ENCODE measurements around the gene EXD2.

The EXD2 gene

GRCh38 chr14:69244946-69245345 lies 53.6 kb downstream of the EXD2 start:
- Histone ChIP-seq H3K27me3 (replicated peaks; ENCODE audit: control insufficient read depth, insufficient read depth, low read length, poor library complexity, severe bottlenecking) (no peaks in the 10 kb centered on the region), H3K9me3 (ENCODE audit: control insufficient read depth, low read length) (no peaks in the 10 kb centered on the region), H3K27ac (ENCODE audit: insufficient read depth, low read length, poor library complexity, severe bottlenecking) (no peak overlapping the region), H3K4me3 (ENCODE audit: insufficient read depth, low read depth, low read length, poor library complexity, severe bottlenecking) (no peak overlapping the region), H3K4me1 (ENCODE audit: control insufficient read depth, insufficient read depth, low read length, poor library complexity, severe bottlenecking) (no peaks in the 10 kb centered on the region), H3K36me3 (ENCODE audit: control insufficient read depth, insufficient read depth, low read length) (peaks cover 5% of the 10 kb centered on the region)
- DNase-seq, result no peak

GRCh38 chr14:69246331-69246730 lies 55.0 kb downstream of the EXD2 start:
- Histone ChIP-seq H3K4me1 (ENCODE audit: control insufficient read depth, insufficient read depth, low read length, poor library complexity, severe bottlenecking) (no peaks in the 10 kb centered on the region), H3K9me3 (ENCODE audit: control insufficient read depth, low read length) (no peaks in the 10 kb centered on the region), H3K27ac (ENCODE audit: insufficient read depth, low read length, poor library complexity, severe bottlenecking) (no peak overlapping the region), H3K4me3 (ENCODE audit: insufficient read depth, low read depth, low read length, poor library complexity, severe bottlenecking) (no peak overlapping the region), H3K36me3 (ENCODE audit: control insufficient read depth, insufficient read depth, low read length) (no peaks in the 10 kb centered on the region), H3K27me3 (replicated peaks; ENCODE audit: control insufficient read depth, insufficient read depth, low read length, poor library complexity, severe bottlenecking) (no peaks in the 10 kb centered on the region)
- no peak for DNase-seq

GRCh38 chr14:69247676-69248440 lies 56.6 kb downstream of the EXD2 start:
- Histone ChIP-seq H3K27ac (ENCODE audit: insufficient read depth, low read length, poor library complexity, severe bottlenecking) (no peak overlapping the region), H3K4me3 (ENCODE audit: insufficient read depth, low read depth, low read length, poor library complexity, severe bottlenecking) (no peak overlapping the region), H3K36me3 (ENCODE audit: control insufficient read depth, insufficient read depth, low read length) (no peaks in the 10 kb centered on the region), H3K27me3 (replicated peaks; ENCODE audit: control insufficient read depth, insufficient read depth, low read length, poor library complexity, severe bottlenecking) (no peaks in the 10 kb centered on the region), H3K9me3 (ENCODE audit: control insufficient read depth, low read length) (no peaks in the 10 kb centered on the region), H3K4me1 (ENCODE audit: control insufficient read depth, insufficient read depth, low read length, poor library complexity, severe bottlenecking) (no peaks in the 10 kb centered on the region)
- DNase-seq, result no peak

GRCh38 chr14:69249603-69250002 lies 58.3 kb downstream of the EXD2 start:
- H3K4me3 ChIP-seq (ENCODE audit: insufficient read depth, low read depth, low read length, poor library complexity, severe bottlenecking), result no peak overlapping the region

GRCh38 chr14:69252851-69253250 lies 61.6 kb downstream of the EXD2 start:
- no peaks in the 10 kb centered on the region for H3K27me3 ChIP-seq (replicated peaks; ENCODE audit: control insufficient read depth, insufficient read depth, low read length, poor library complexity, severe bottlenecking)
- H3K4me3 ChIP-seq (ENCODE audit: insufficient read depth, low read depth, low read length, poor library complexity, severe bottlenecking), result no peak overlapping the region
- no peaks in the 10 kb centered on the region for H3K36me3 ChIP-seq (ENCODE audit: control insufficient read depth, insufficient read depth, low read length)
- no peak overlapping the region for H3K27ac ChIP-seq (ENCODE audit: insufficient read depth, low read length, poor library complexity, severe bottlenecking)
- DNase-seq, result no peak
- no peaks in the 10 kb centered on the region for H3K4me1 ChIP-seq (ENCODE audit: control insufficient read depth, insufficient read depth, low read length, poor library complexity, severe bottlenecking)
- H3K9me3 ChIP-seq (ENCODE audit: control insufficient read depth, low read length), result no peaks in the 10 kb centered on the region

More at GRCh38 chr14:69249603-69250002, 58.3 kb downstream of the EXD2 start:
- no peaks in the 10 kb centered on the region for H3K36me3 ChIP-seq (ENCODE audit: control insufficient read depth, insufficient read depth, low read length)
- DNase-seq, result no peak
- H3K27me3 ChIP-seq (replicated peaks; ENCODE audit: control insufficient read depth, insufficient read depth, low read length, poor library complexity, severe bottlenecking), result no peaks in the 10 kb centered on the region
- no peaks in the 10 kb centered on the region for H3K4me1 ChIP-seq (ENCODE audit: control insufficient read depth, insufficient read depth, low read length, poor library complexity, severe bottlenecking)
- no peak overlapping the region for H3K27ac ChIP-seq (ENCODE audit: insufficient read depth, low read length, poor library complexity, severe bottlenecking)
- no peaks in the 10 kb centered on the region for H3K9me3 ChIP-seq (ENCODE audit: control insufficient read depth, low read length)

- no peaks in the 10 kb centered on the region for H3K9me3 ChIP-seq (ENCODE audit: control insufficient read depth, low read length)
- H3K36me3 ChIP-seq (ENCODE audit: control insufficient read depth, insufficient read depth, low read length), result no peaks in the 10 kb centered on the region
- H3K4me1 ChIP-seq (ENCODE audit: control insufficient read depth, insufficient read depth, low read length, poor library complexity, severe bottlenecking), result peaks cover 9% of the 10 kb centered on the region
- DNase-seq, result no peak
- H3K27me3 ChIP-seq (replicated peaks; ENCODE audit: control insufficient read depth, insufficient read depth, low read length, poor library complexity, severe bottlenecking), result peaks cover 43% of the 10 kb centered on the region
- no peak overlapping the region for H3K4me3 ChIP-seq (ENCODE audit: insufficient read depth, low read depth, low read length, poor library complexity, severe bottlenecking)
- H3K27ac ChIP-seq (ENCODE audit: insufficient read depth, low read length, poor library complexity, severe bottlenecking), result no peak overlapping the region
Measured at GRCh38 chr14:69259168-69259526, 67.8 kb downstream of the EXD2 start.

GRCh38 chr14:69259527-69260189 lies 68.4 kb downstream of the EXD2 start, which contains the start of gene GALNT16:
GALNT16 (plus strand) TSS chr14:69260158; CDS start chr14:69260291, 133 bp downstream.
- DNase-seq, result no peak
- Histone ChIP-seq H3K4me3 (ENCODE audit: insufficient read depth, low read depth, low read length, poor library complexity, severe bottlenecking) (peak within 1 kb of the TSS; percentile 32), H3K36me3 (ENCODE audit: control insufficient read depth, insufficient read depth, low read length) (no peaks in the 10 kb centered on the region), H3K27ac (ENCODE audit: insufficient read depth, low read length, poor library complexity, severe bottlenecking) (no peak within 1 kb of the TSS), H3K9me3 (ENCODE audit: control insufficient read depth, low read length) (no peaks in the 10 kb centered on the region), H3K27me3 (replicated peaks; ENCODE audit: control insufficient read depth, insufficient read depth, low read length, poor library complexity, severe bottlenecking) (peaks cover 43% of the 10 kb centered on the region), H3K4me1 (ENCODE audit: control insufficient read depth, insufficient read depth, low read length, poor library complexity, severe bottlenecking) (peaks cover 9% of the 10 kb centered on the region)

GRCh38 chr14:69260190-69260860 lies 69.0 kb downstream of the EXD2 start:
- H3K4me3 ChIP-seq (ENCODE audit: insufficient read depth, low read depth, low read length, poor library complexity, severe bottlenecking), result peak overlapping the region; percentile 32
- no peak overlapping the region for H3K27ac ChIP-seq (ENCODE audit: insufficient read depth, low read length, poor library complexity, severe bottlenecking)
- H3K36me3 ChIP-seq (ENCODE audit: control insufficient read depth, insufficient read depth, low read length), result no peaks in the 10 kb centered on the region
- peaks cover 43% of the 10 kb centered on the region for H3K27me3 ChIP-seq (replicated peaks; ENCODE audit: control insufficient read depth, insufficient read depth, low read length, poor library complexity, severe bottlenecking)
- H3K4me1 ChIP-seq (ENCODE audit: control insufficient read depth, insufficient read depth, low read length, poor library complexity, severe bottlenecking), result peaks cover 9% of the 10 kb centered on the region
- no peak for DNase-seq
- no peaks in the 10 kb centered on the region for H3K9me3 ChIP-seq (ENCODE audit: control insufficient read depth, low read length)

GRCh38 chr14:69260861-69261564 lies 69.7 kb downstream of the EXD2 start:
- peak overlapping the region; percentile 32 for H3K4me3 ChIP-seq (ENCODE audit: insufficient read depth, low read depth, low read length, poor library complexity, severe bottlenecking)
- H3K27me3 ChIP-seq (replicated peaks; ENCODE audit: control insufficient read depth, insufficient read depth, low read length, poor library complexity, severe bottlenecking), result peaks cover 43% of the 10 kb centered on the region
- DNase-seq, result no peak
- no peaks in the 10 kb centered on the region for H3K36me3 ChIP-seq (ENCODE audit: control insufficient read depth, insufficient read depth, low read length)
- peaks cover 9% of the 10 kb centered on the region for H3K4me1 ChIP-seq (ENCODE audit: control insufficient read depth, insufficient read depth, low read length, poor library complexity, severe bottlenecking)
- H3K27ac ChIP-seq (ENCODE audit: insufficient read depth, low read length, poor library complexity, severe bottlenecking), result no peak overlapping the region
- no peaks in the 10 kb centered on the region for H3K9me3 ChIP-seq (ENCODE audit: control insufficient read depth, low read length)
